Measurements from ENCODE around the gene CARD11.
"Not testable (repeated sequence)": the region's sequence is repeated elsewhere in the genome, so short reads cannot be mapped to it uniquely, and the experiment has no call there.

Gene CARD11

DNA sequence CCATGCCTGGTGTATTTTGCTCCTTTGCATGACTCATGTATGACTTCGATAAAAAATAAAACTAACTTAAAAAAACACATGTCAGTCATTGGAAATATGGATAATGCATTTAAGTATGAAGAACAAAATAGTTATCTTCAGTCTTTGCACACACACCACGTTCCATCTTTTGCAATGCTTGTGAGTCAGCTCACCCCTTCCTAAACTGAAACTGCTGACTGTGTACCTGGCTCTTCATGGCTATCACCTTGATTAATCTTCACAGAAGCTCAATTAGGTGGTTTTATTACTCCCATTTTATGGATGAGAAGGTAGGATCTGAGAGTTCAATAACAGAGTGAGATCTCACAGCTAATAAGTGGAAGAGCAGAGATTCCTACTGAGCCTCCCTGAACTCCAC, 79.5 kb downstream of the CARD11 start:
- no peak for DNase-seq (ENCODE audit: low read depth in 3 of 3)

DNA sequence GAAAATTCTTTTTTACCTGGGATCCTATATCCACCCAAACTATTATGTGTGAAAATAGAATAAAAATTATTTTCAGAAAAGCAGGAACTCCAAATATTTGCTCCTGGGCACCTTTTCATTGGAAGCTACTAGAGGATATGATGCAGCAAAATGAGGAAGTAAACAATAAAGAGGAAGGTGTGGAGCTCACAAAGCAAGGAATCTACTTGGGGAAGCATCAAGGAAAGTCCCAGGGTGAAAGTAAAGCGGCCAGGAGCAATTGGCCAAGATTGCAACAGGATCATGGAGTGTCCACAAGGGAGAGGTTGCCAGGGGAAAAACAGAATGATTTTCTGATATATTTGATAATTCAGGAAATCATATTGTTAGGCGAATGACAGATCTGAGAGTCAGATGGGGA, 80.8 kb downstream of the CARD11 start:
- no peak for DNase-seq (ENCODE audit: low read depth in 3 of 3)

DNA sequence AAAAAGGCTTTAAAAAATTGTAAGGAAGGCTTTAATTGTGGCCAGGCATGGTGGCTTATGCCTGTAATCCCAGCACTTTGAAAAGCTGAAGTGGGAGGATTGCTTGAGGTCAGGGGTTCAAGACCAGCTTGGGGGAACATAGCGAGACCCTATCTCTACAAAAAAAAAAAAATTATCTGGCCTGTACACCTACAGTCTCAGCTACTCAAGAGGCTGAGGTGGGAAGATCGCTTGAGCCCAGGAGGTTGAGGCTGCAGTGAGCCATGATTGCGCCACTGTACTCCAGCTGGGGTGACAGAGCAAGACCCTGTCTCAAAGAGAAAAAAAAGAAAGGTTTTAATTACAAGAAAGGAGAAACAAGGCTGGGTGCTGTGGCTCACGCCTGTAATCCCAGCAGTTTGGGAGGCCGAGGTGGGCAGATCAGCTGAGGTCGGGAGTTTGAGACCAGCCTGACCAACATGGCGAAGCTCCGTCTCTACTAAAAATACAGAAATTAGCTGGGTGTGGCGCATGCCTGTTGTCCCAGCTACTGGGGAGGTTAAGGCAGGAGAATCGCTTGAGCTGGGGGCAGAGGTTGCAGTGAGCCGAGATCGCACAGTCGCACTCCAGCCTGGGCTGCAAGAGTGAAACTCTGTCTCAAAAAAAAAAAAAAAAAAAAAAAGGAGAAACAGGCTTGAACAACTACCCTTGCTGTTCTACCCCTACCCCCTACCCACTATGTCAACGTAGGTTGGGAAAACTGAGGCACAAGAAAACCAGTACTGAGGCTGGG, 83.7 kb downstream of the CARD11 start:
- DNase-seq (ENCODE audit: low read depth in 3 of 3) = no peak

DNA sequence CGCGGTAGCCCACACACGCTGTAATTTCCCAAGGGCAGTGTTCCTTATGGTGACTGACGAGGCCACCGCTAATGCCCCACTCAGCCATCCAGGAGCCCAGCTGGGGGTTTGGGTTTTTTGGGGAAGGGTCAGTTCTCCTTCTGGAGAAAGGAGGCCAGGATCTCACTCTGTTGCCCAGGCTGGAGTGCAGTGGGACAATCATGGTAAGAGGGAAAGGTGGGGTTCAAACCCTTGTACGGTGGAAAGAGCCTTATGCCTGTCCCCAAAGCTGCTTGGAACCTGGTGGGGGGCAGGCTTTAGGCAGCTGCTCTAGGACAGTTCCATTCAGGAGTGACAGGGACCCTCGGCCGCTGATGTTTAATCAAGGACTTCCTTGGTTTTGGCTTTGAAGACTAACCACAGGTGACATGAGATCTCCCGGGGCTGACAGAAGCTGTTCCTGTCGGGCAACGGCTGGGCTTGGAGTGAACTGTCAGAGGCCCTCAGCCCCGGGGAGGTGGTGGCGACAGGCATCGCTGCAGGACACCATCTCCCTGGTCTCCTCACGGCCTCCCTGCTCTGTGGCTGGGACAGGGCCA, 84.5 kb downstream of the CARD11 start:
- no peak for DNase-seq (ENCODE audit: low read depth in 3 of 3)

DNA sequence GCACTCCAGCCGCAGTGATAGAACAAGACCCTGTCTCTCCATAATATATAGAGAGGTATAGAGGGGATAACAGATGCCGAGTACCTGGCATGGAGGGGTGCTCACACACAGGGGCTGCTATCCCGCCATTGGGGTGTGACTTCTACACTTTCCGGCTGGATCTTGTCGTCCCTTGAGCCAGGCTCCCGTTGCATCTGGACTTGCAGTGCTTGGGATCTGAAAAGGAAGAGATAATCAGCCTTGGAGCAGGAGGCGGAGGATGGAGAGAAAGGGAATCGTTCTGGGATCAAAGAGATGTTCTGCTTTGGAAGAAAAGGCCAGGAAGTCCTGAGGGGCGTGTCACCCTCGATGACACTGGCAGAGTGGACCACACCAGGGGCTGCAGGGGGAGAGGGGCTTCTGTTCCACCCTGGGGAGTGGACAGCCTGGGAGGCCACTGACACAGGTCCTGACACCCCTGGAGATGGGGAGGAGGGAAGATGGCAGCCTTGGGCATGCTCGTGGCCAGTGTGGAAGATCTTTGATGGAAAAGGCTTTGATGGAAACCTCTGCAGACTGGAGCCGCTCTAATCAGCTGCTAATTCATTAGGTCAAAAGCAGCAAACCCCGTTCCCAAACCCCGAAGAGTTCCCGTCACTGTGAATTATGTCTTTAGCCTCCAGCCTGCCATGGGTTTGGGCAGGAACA, 85.1 kb downstream of the CARD11 start:
- DNase-seq (ENCODE audit: low read depth in 3 of 3) = no peak

DNA sequence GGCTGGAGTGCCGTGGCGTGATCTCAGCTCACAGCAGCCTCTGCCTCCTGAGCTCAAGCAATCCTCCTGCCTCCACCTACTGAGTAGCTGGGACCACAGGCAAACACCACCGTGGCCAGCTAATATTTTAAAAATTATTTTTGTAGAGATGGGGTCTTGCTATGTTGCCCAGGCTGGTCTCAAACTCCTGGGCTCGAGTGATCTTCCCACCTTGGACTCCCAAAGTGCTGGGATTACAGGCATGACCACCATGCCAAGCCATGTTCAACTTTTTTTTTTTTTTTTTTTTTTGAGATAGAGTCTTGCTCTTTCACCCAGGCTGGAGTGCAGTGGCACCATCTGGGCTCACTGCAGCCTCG, 86.3 kb downstream of the CARD11 start:
- not testable (repeated sequence) for DNase-seq (ENCODE audit: low read depth in 3 of 3)

DNA sequence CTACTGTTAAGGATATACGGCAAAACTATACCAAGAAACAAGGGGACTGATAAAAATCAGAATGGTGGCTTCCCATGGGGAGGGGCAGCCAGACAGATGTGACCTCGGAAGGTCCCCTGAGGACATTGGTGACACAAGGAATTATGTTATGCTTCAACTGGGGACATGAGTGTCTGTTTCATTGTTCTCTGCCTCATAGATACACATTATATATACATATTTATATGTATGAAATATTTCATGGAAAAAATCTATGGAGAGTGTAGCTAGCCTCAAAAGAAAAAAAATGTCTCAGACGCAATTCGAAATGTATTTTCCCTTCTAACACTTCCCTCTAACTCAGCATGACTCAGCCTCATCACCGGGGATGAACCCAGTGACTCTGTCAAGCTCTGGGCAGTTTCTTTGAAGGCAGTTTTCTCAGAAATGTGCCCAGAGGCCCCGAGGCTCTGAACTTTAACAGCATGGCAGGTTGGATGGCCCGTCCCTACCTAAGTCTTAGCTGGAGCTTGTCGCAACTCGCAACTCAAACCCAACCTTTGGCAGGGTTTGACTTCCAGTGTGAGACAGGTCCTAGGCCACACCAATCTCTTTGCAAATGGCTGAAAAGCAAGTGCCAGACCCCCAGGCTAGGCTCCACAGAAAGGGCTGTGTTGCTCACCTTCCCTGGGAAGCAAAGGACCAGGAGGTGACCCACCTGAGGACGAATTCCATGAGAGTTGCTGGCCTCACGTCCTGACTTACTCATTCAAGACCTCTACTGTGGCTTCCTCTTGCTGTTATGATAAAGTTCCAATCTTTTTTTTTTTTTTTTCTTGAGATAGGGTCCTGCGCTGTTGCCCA, 86.9 kb downstream of the CARD11 start:
- peak in 2 of 3 experiments; percentile 26 to 53 for DNase-seq (ENCODE audit: low read depth in 3 of 3)

DNA sequence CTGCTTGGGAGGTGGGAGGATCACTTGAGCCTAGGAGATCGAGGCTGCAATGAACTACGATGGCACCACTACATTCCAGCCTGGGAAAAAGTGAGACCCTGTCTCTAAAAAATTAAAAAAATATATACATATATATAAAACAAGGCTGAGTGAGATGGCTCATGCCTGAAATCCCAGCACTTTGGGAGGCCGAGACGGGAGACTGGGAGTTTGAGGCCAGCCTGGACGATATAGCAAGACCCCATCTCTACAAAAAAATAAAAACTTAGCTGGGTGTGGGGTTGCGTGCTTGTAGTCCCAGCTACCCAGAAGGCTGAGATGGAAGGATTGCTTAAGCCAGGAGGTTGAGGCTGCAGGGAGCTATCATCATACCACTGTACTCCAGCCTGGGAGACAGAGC, 87.6 kb downstream of the CARD11 start:
- no peak for DNase-seq (ENCODE audit: low read depth in 3 of 3)

DNA sequence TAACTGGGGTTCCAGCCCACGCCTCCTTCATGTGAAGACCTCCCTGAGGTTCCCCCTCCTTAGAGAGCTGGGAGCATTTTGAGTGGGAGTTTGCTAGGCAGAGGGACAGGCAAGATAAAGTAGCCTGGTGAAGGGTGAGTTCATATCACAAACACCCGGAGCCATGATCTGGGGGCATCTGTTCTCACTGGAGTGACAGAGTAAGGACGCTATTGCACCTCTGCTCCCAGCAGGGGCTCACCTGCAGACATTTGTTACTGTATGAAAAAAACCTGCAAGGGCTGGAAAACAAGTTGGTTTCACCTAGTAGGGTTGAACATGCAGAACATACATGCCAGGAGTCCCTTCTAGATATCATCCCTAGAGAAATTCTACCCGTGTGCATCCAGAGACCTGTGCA, 88.4 kb downstream of the CARD11 start:
- no peak for DNase-seq (ENCODE audit: low read depth in 3 of 3)

DNA sequence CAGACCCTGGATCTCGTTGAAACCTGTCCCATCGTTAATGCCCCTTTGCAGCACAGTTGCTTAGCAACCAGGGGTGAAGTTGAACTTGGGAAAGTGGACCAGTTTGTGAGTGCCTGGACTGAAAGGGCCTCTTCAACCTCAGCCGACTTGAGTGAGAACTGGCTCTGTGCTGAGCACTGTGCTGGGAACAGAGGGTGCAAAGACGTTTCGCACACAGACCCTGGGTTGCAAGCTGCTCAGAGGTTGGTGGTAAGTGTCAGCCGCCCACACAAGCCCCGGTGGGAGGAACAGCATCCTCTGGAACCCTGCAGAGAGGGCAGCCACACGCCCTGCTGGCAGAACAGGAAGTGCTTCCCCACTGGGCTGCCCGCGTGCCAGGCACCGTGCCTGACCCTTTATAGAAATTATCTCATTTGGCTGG, 89.2 kb downstream of the CARD11 start:
- DNase-seq (ENCODE audit: low read depth in 3 of 3) = peak in 1 of 3 experiments; percentile 47

DNA sequence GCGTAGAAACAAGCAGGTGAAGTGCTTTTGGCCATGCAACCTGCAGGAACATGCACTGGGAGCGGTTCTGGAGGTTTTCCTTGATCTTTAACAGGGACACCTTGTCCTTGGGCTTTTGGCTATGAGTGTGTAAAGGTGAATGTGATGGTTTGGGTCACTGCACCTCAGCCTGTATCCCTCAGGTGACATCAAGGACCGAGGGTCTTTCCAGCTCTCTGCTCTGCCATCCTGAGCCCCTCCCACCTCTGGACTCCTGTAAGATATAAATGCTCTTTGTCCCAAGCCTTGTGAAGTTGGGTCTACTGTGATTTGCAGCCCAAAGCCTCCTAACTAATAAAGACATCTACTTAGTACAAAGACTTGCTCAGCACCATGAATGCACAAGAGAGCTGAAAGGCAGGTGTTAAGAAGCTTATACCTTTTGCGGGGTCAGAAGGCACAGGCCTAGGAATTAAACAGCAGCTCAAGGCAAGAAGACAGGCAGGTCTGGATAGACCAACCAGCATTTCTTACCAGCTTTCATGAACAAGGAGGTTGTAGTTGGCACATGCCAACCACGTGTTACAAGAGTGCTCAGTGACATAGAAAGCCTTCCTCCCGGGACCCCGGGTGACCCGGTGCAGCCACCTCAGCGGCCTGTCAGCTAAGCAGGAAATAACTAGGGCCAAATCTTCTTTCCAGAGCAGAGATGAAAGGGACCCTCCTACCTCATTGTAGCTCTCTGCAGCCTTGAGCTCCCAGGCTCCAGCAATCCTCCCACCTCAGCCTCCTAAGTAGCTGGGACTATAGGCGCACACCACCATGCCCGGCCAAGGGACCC, 89.9 kb downstream of the CARD11 start:
- DNase-seq (ENCODE audit: low read depth in 3 of 3) = no peak

DNA sequence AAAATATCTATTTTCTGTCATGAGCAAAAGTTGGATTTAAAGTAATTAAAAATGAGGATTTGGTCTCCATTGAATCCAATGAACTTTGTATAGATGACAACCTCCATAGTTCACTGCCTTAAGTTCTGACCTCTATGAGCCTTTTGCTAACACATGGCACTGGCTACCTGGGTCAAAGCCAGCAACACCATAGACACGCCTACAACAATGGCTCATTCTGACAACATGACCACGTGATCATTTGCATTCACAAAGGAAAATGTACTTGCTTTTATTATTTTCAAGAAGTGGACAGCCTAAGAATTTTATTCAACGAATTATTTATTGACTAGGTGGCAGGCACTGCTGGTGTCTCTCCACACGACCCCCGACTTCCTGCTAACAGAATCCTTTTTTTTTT, 90.6 kb downstream of the CARD11 start:
- no peak for DNase-seq (ENCODE audit: low read depth in 3 of 3)

DNA sequence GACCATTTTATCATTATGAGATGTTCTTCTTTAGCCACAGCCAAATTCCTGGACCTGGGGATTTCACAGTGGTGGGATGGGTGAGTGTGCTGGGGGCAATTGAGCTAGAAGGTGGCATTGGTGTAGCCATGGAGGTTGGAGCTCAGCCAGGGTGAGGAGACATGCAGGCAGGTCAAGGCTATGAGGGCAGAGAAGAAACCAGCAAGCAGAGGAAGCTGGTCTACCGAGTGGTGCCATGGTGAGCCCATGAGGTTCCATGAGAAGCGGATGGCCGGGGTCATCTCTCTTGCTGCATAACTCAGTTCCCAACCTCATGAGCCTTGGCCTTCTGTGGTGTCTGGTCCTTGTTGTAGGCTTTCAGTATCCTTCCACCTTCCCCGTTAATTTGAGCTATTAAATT, 91.4 kb downstream of the CARD11 start:
- DNase-seq (ENCODE audit: low read depth in 3 of 3) = no peak

DNA sequence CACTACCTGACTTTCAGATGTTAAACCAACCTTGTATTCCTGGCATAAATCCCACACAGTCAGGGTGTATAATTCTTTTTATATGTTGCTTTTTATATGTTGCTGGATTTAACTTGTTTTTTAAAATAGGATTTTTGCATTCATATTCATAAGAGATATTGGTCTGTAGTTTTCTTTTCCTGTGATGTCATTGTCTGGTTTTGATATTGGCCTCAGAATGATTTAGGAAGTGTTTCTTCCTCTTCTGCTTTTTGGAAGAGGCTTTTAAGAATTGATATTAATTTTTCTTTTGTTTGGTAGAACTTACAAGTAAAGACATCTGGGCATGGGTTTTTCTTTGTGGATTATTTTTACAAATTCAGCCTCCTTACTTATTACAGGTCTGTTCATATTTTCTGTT, 93.1 kb downstream of the CARD11 start:
- DNase-seq (ENCODE audit: low read depth in 3 of 3) = no peak

DNA sequence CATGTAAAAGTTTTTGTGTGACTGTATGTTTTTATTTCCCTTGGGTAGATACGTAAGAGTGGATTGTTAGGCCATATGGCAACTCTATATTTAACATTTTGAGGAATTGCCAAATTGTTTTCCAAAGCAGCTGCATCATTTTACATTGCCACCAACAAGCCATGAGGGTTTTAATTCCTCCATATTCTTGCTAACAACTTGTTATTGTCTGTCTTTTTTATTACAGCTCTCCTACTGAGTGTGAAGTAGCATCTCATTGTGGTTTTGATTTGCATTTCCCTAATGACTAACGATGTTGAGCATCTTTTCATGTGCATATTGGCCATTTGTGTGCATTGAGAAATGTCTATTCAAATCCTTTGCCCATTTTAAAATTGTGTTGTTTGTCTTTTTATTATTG, 94.9 kb downstream of the CARD11 start:
- no peak for DNase-seq (ENCODE audit: low read depth in 3 of 3)

DNA sequence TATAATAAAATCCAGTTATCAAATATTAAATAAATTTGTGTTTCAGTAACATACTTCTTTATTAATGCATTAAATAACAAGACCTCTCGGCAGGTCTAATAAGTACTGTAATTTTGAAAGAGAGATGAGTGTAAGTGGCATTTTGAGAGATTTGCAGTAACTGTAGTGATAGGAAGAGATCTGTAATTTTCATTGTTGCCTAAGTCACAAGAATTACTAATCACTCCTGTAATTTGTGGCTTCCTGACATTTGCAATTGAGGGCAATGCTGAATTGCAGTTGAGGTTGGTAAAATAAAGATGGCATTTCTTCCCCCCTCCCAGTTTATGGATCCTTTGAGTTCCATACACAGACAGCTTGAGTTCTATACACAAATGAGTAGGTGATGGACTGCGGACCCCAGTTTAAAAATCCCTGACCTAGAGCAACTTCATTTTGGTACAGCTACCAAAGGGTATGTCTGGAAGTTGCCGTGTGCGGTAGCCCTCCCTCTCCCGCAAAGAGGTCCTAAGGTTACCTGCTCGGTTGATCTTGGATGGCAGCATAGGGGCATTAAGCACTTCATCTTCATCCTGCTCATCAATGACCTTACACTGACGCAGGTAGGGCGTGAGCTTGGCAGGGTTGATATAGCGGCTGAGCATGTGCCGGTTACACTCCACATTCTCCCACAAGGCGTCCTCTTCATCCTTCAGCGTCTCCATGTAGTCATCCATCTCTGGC, 96.4 kb downstream of the CARD11 start:
- no peak for DNase-seq (ENCODE audit: low read depth in 3 of 3)

DNA sequence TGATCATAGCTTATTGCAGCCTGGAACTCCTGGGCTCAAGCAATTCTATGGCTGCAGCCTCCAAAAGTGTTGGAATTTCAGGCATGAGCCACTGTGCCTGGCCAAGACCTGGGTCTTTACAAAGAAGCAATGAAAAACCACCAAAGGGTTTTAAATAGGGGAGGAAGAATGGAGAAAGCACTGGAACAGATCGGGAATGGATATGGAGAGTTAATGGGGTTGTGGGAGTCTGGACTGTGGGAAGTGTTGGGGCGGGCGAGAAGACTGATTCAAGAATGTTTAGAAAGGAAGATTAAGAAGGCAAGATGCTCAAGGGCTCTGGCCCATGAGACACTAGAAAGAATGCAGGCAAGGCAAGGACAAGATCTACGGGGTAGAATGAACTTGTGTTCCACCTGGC, 98.5 kb downstream of the CARD11 start:
- no peak for DNase-seq (ENCODE audit: low read depth in 3 of 3)

DNA sequence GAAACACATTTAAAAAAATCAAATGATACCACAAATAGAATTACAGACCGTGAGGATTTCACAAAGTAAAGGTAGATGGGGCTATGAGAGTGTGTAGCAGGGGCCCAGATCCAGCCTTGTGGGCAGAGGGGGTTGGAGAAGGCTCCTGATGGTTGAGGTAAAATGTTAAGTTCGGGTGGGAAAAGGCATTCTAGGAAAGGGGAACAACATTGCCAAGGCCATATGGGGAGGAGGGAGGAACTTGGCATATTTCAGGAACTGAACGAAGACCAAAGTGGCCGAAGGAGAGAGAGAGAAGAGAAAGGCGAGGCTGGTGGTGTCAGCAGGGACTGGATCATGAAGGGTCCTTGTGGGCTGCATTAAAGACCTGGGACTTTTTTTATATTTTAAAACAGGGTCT, 98.9 kb downstream of the CARD11 start:
- no peak for DNase-seq (ENCODE audit: low read depth in 3 of 3)

DNA sequence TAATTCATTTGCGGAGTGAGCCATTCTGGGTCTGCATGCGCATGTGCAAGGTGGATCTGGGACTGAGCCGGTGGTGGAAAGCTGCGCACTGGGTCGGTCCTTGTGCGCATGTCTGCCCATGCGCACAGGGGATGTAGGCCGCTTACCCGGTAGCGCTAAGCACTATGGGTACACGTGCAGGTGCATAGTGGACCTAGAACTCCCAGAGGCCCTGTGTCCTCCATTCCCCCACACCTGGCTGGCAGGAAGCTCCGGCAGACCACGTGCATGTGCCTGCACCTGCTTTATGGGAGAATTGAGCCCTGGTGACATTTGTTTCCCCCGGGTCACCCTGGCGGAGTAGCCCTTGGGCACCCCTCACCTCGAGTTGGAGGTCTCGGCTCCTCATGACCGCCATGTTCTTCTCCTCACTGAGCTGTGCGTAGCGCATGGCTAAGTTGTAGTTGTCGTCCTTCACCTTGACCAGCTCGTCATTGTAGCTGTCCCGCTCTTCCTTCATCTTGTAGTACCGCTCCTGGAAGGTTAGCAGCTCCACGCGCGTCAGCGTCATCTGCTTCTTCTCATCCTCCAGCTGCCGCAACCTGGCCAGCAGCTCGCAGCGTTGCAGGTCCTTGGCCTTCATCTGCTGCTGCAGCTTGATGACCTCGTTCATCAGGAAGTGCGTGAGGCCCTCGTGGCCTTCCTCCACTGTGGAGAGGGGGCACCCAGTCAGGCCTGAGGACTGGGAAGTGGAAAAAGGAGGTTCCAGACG, 99.6 kb downstream of the CARD11 start:
- no peak for DNase-seq (ENCODE audit: low read depth in 3 of 3)
